GM23248 (cell line): ENCODE results near the gene PIGO.

ENCODE experiments used
- EZH2 ChIP-seq: fragments of 200-600 bp; sonication (generic); IDR thresholded peaks from 2 replicates; pipeline ENCODE4 v1.6.1; 2018; ENCODE audit warnings: antibody characterized with exemption, mild to moderate bottlenecking; ENCODE audit not compliant: insufficient read depth, poor library complexity, severe bottlenecking
- EZH2phosphoT487 ChIP-seq: fragments of 200-600 bp; sonication (generic); IDR thresholded peaks from 2 replicates; pipeline ENCODE4 v1.6.1; 2018; ENCODE audit warnings: antibody characterized with exemption, moderate library complexity, mild to moderate bottlenecking, low read depth; ENCODE audit not compliant: insufficient read depth

GRCh38 chr9:35104586-35104985 is 8.2 kb upstream of the PIGO start:
- TF ChIP-seq EZH2phosphoT487, result no peak
- TF ChIP-seq EZH2, result no peak
